ENCODE results near the gene ZNF335. TPM values are rescaled to one million over a fixed set of nuclear protein-coding genes. Genes with fewer than 3 reads are reported as not detected.

ZNF335 gene
- total and polyA plus RNA-seq, 2 of the 13 experiments (the other 11 are each of a cell fraction or from before 2014, with no cell fraction given) = 9.7 to 13.7 TPM

GRCh38 chr20:45972500-45973183, 639 bp upstream of the ZNF335 start (continued):
- TF ChIP-seq MTERF4 (CRISPR knock-in tag; IDR thresholded peaks at IDR 0.05) (peak; percentile 10; the same call in 1 of the 2 replicates), ZNF12 (CRISPR knock-in tag; IDR thresholded peaks at IDR 0.05) (no peak), SP4 (CRISPR knock-in tag; IDR thresholded peaks at IDR 0.05) (0 out of 2 replicates have a peak, but pooled peaks have one; percentile 9), ZNF7 (CRISPR knock-in tag; IDR thresholded peaks at IDR 0.05) (no peak), ZNF205 (CRISPR knock-in tag; IDR thresholded peaks at IDR 0.05) (0 out of 2 replicates have a peak, but pooled peaks have one; percentile 6), ZNF318 (CRISPR knock-in tag; IDR thresholded peaks at IDR 0.05) (no peak), NFKB2 (CRISPR knock-in tag; IDR thresholded peaks at IDR 0.05; ENCODE audit: borderline replicate concordance) (no peak; the same call in 1 of the 2 replicates), RBM22 (optimal IDR thresholded peaks at IDR 0.05; ENCODE audit: low read length) (peak; percentile 51), ZNF746 (CRISPR knock-in tag; IDR thresholded peaks at IDR 0.05) (peak; percentile 50; the same call in 1 of the 2 replicates), LCORL (IDR thresholded peaks at IDR 0.05) (no peak), LCORL (CRISPR knock-in tag; IDR thresholded peaks at IDR 0.05) (no peak), PITX1 (CRISPR knock-in tag; IDR thresholded peaks at IDR 0.05) (no peak), ZNF780A (CRISPR knock-in tag; IDR thresholded peaks at IDR 0.05) (no peak), ATF1 (CRISPR knock-in tag; IDR thresholded peaks at IDR 0.05) (peak; percentile 89)
- TF ChIP-seq, protein P1, sequence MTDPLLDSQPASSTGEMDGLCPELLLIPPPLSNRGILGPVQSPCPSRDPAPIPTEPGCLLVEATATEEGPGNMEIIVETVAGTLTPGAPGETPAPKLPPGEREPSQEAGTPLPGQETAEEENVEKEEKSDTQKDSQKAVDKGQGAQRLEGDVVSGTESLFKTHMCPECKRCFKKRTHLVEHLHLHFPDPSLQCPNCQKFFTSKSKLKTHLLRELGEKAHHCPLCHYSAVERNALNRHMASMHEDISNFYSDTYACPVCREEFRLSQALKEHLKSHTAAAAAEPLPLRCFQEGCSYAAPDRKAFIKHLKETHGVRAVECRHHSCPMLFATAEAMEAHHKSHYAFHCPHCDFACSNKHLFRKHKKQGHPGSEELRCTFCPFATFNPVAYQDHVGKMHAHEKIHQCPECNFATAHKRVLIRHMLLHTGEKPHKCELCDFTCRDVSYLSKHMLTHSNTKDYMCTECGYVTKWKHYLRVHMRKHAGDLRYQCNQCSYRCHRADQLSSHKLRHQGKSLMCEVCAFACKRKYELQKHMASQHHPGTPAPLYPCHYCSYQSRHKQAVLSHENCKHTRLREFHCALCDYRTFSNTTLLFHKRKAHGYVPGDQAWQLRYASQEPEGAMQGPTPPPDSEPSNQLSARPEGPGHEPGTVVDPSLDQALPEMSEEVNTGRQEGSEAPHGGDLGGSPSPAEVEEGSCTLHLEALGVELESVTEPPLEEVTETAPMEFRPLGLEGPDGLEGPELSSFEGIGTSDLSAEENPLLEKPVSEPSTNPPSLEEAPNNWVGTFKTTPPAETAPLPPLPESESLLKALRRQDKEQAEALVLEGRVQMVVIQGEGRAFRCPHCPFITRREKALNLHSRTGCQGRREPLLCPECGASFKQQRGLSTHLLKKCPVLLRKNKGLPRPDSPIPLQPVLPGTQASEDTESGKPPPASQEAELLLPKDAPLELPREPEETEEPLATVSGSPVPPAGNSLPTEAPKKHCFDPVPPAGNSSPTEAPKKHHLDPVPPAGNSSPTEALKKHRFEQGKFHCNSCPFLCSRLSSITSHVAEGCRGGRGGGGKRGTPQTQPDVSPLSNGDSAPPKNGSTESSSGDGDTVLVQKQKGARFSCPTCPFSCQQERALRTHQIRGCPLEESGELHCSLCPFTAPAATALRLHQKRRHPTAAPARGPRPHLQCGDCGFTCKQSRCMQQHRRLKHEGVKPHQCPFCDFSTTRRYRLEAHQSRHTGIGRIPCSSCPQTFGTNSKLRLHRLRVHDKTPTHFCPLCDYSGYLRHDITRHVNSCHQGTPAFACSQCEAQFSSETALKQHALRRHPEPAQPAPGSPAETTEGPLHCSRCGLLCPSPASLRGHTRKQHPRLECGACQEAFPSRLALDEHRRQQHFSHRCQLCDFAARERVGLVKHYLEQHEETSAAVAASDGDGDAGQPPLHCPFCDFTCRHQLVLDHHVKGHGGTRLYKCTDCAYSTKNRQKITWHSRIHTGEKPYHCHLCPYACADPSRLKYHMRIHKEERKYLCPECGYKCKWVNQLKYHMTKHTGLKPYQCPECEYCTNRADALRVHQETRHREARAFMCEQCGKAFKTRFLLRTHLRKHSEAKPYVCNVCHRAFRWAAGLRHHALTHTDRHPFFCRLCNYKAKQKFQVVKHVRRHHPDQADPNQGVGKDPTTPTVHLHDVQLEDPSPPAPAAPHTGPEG (CRISPR knock-in tag; IDR thresholded peaks at IDR 0.05) = no peak; the same call in 1 of the 2 replicates

All from HepG2 (cell line).